H1 (cell line): ENCODE data around the gene BRPF1. TPM values are rescaled to one million over a fixed set of nuclear protein-coding genes. Genes with fewer than 3 reads are reported as not detected.

ENCODE experiments used
- CTCF ChIA-PET: fragments of 300-600 bp; sonication (Branson Sonifier 250); formaldehyde crosslinking; loops from one replicate; lab custom pipeline; 2021; ENCODE audit not compliant: partially characterized antibody; lab: Charles Lee
- POLR2A ChIA-PET: fragments of 300-600 bp; sonication (Branson Sonifier 250); formaldehyde crosslinking; loops from one replicate; lab custom pipeline; 2021; ENCODE audit warnings: inconsistent platforms; ENCODE audit not compliant: partially characterized antibody; lab: Charles Lee
- DNase-seq, 2 experiments: peaks; one replicate each; pipeline versions ENCODE4 v3.0.0 to v3.0.0-alpha.2; 2010 to 2022; ENCODE audit warnings: low spot score in 2 of 2, low read depth in 1 of 2, mixed read lengths in 1 of 2
- FAIRE-seq: peaks from 2 replicates; lab custom pipeline; 2011; peaks lifted over from hg19 to GRCh38; lab: Jason Lieb, UNC
- H2AFZ ChIP-seq: 2 replicates; pipeline ENCODE4 v1.8.1; 2012; ENCODE audit warnings: low read length, inconsistent platforms
- H2AK5ac ChIP-seq: 2 replicates; pipeline ENCODE4 v1.6.1; 2013; ENCODE audit warnings: low read depth, low read length
- H2BK120ac ChIP-seq: replicated peaks from 2 replicates; pipeline ENCODE3; 2013; ENCODE audit warnings: low read depth, low read length, inconsistent platforms
- H2BK12ac ChIP-seq: 2 replicates; pipeline ENCODE4 v1.6.1; 2013; ENCODE audit warnings: low read depth, low read length
- H2BK15ac ChIP-seq: 2 replicates; pipeline ENCODE4 v1.6.1; 2013; ENCODE audit warnings: low read length
- H2BK20ac ChIP-seq: 2 replicates; pipeline ENCODE4 v1.6.1; 2013; ENCODE audit warnings: low read length
- H2BK5ac ChIP-seq: 2 replicates; pipeline ENCODE4 v1.6.1; 2013; ENCODE audit warnings: low read depth, low read length
- H3K14ac ChIP-seq: 2 replicates; pipeline ENCODE4 v1.6.1; 2013; ENCODE audit warnings: inconsistent platforms; ENCODE audit not compliant: insufficient read length
- H3K18ac ChIP-seq: 2 replicates; pipeline ENCODE4 v1.6.1; 2013; ENCODE audit warnings: low read length; ENCODE audit errors: extremely low read depth
- H3K23ac ChIP-seq: 2 replicates; pipeline ENCODE4 v1.6.1; 2013; ENCODE audit warnings: inconsistent platforms; ENCODE audit not compliant: insufficient read length
- H3K23me2 ChIP-seq: 2 replicates; pipeline ENCODE4 v1.6.1; 2013; ENCODE audit warnings: low read depth, low read length
- H3K27ac ChIP-seq: 2 replicates; pipeline ENCODE4 v1.6.1; 2011; ENCODE audit warnings: low read depth, low read length, inconsistent platforms
- H3K27me3 ChIP-seq, 4 experiments: replicated peaks in 1 of 4; 1 replicate in 1 of 4; 2 replicates in 3 of 4; pipeline versions ENCODE4 v1.6.1 to v1.8.1; 2011 to 2013; ENCODE audit warnings: low read length in 3 of 4, mild to moderate bottlenecking in 3 of 4, inconsistent platforms in 2 of 4, mixed read lengths in 2 of 4, moderate library complexity in 1 of 4; ENCODE audit not compliant: control insufficient read depth in 3 of 4, insufficient read depth in 3 of 4; ENCODE audit errors: extremely low read depth in 1 of 4
- H3K36me3 ChIP-seq, 4 experiments: 2 replicates each; pipeline versions ENCODE4 v1.6.1 to v1.8.1; 2011 to 2013; ENCODE audit warnings: mild to moderate bottlenecking in 4 of 4, low read length in 3 of 4, moderate library complexity in 2 of 4, control low read depth in 1 of 4, inconsistent platforms in 1 of 4; ENCODE audit not compliant: insufficient read depth in 4 of 4, control insufficient read depth in 2 of 4
- H3K4ac ChIP-seq: replicated peaks from 2 replicates; pipeline ENCODE3; 2013; ENCODE audit warnings: low read length, low read depth, mixed read lengths, inconsistent platforms; ENCODE audit not compliant: insufficient read length
- H3K4me1 ChIP-seq, 4 experiments: replicated peaks in 1 of 4; 1 replicate in 1 of 4; 2 replicates in 3 of 4; pipeline versions ENCODE4 v1.6.1 to v1.8.1; 2011 to 2013; ENCODE audit warnings: low read length in 3 of 4, inconsistent platforms in 2 of 4, mixed read lengths in 1 of 4; ENCODE audit not compliant: insufficient read depth in 4 of 4, control insufficient read depth in 3 of 4
- H3K4me2 ChIP-seq, 2 experiments: 2 replicates each; pipeline versions ENCODE4 v1.6.1 to v1.8.1; 2011 to 2013; ENCODE audit warnings: low read depth in 2 of 2, low read length in 2 of 2, control low read depth in 1 of 2, inconsistent platforms in 1 of 2, mild to moderate bottlenecking in 1 of 2; ENCODE audit not compliant: insufficient read depth in 1 of 2
- H3K4me3 ChIP-seq, 4 experiments: fragments of 200-600, 300-600 bp in 1 of 4; sonication (generic), shearing (Covaris generic), sonication (Bioruptor Twin) in 1 of 4; 2 replicates each; pipeline versions ENCODE4 v1.5.1 to v1.8.1; 2011 to 2016; ENCODE audit warnings: low read length in 4 of 4, low read depth in 3 of 4, control low read depth in 2 of 4, inconsistent platforms in 2 of 4, mild to moderate bottlenecking in 2 of 4, mixed read lengths in 1 of 4, moderate library complexity in 1 of 4; ENCODE audit not compliant: insufficient read depth in 2 of 4; ENCODE audit errors: extremely low read depth in 1 of 4
- H3K56ac ChIP-seq: replicated peaks from 2 replicates; pipeline ENCODE3; 2013; ENCODE audit warnings: low read depth, mild to moderate bottlenecking, mixed read lengths, low read length, inconsistent platforms; ENCODE audit not compliant: insufficient read length
- H3K79me1 ChIP-seq: 2 replicates; pipeline ENCODE4 v1.6.1; 2013; ENCODE audit warnings: low read depth, low read length, control low read depth
- H3K79me2 ChIP-seq, 2 experiments: 2 replicates each; pipeline versions ENCODE4 v1.6.1 to v1.8.1; 2012 to 2013; ENCODE audit warnings: low read length in 2 of 2, mild to moderate bottlenecking in 2 of 2, inconsistent platforms in 1 of 2; ENCODE audit not compliant: insufficient read depth in 2 of 2, control insufficient read depth in 1 of 2
- H3K9ac ChIP-seq, 4 experiments: replicated peaks in 1 of 4; 1 replicate in 1 of 4; 2 replicates in 3 of 4; pipeline versions ENCODE4 v1.6.1 to v1.8.1; 2011 to 2013; ENCODE audit warnings: low read depth in 3 of 4, low read length in 3 of 4, control low read depth in 2 of 4, mild to moderate bottlenecking in 2 of 4, moderate library complexity in 2 of 4, inconsistent platforms in 1 of 4; ENCODE audit errors: extremely low read depth in 1 of 4
- H3K9me3 ChIP-seq, 2 experiments: 2 replicates each; pipeline versions ENCODE4 v1.6.1 to v1.8.1; 2012 to 2013; ENCODE audit warnings: mild to moderate bottlenecking in 2 of 2, moderate library complexity in 2 of 2, control low read depth in 1 of 2, inconsistent platforms in 1 of 2, low read depth in 1 of 2, low read length in 1 of 2, mixed read lengths in 1 of 2; ENCODE audit not compliant: insufficient read depth in 2 of 2
- H4K20me1 ChIP-seq, 2 experiments: replicated peaks in 1 of 2; 2 replicates each; pipeline versions ENCODE3 to v1.8.1; 2011 to 2013; ENCODE audit warnings: inconsistent platforms in 2 of 2, low read length in 2 of 2, mild to moderate bottlenecking in 1 of 2; ENCODE audit not compliant: insufficient read depth in 2 of 2, control insufficient read depth in 1 of 2
- H4K5ac ChIP-seq: 2 replicates; pipeline ENCODE4 v1.6.1; 2013; ENCODE audit warnings: low read length, low read depth, mixed read lengths, inconsistent platforms; ENCODE audit not compliant: insufficient read length
- H4K8ac ChIP-seq: 2 replicates; pipeline ENCODE4 v1.8.0; 2013; ENCODE audit warnings: mild to moderate bottlenecking, moderate library complexity, low read length, inconsistent platforms; ENCODE audit not compliant: insufficient read depth; ENCODE audit errors: extremely low read depth
- H4K91ac ChIP-seq: replicated peaks from 2 replicates; pipeline ENCODE3; 2013; ENCODE audit warnings: low read length, mixed read lengths, inconsistent platforms; ENCODE audit not compliant: insufficient read length
- NANOG ChIP-seq: IDR thresholded peaks from 2 replicates; pipeline ENCODE4 v1.6.1; 2011; ENCODE audit warnings: low read length, low read depth, mild to moderate bottlenecking, inconsistent platforms; ENCODE audit not compliant: insufficient read depth, poor library complexity, severe bottlenecking
- WGBS, 2 experiments: shearing (Covaris generic) in 1 of 2; methylation state at CpG; one replicate each; pipeline versions ENCODE4 v1.1.6 to v1.1.7; 2013 to 2015; ENCODE audit warnings: low lambda C conversion rate in 2 of 2, mixed read lengths in 2 of 2, inconsistent platforms in 1 of 2, low coverage in 1 of 2, missing lambda C conversion rate in 1 of 2; ENCODE audit not compliant: insufficient replicate concordance in 2 of 2, insufficient coverage in 1 of 2, insufficient read length in 1 of 2; ENCODE audit errors: extremely low coverage in 1 of 2, missing lambda C conversion rate in 1 of 2; 5-methylcytosine and 5-hydroxymethylcytosine counted together
- polyA plus RNA-seq, 7 experiments: library from polyadenylated mRNA; depleted of rRNA in 3 of 7; stranded (reverse) in 5 of 7; unstranded in 2 of 7; fragments of >200 nt in 5 of 7; fragments of 200-250 nt in 2 of 7; gene quantifications; 1 replicate in 5 of 7; 2 replicates in 1 of 7; 4 replicates in 1 of 7; pipeline versions ENCODE4 v1.2.1 to v1.2.3, GENCODE V29; 2011 to 2013; ENCODE audit warnings: missing spikeins in 2 of 7, mixed read lengths in 2 of 7
- total RNA-seq: library from RNA; stranded (reverse); fragmentation: NEBNext Ultra II Directional; extraction: Animal tissue kit (Norgen Biotek cat#: 25700); gene quantifications from 2 replicates; pipeline ENCODE4 v1.2.1, GENCODE V29; 2021

BRPF1 gene
- total and polyA plus RNA-seq, 2 of the 8 experiments (the other 6 are each of a cell fraction or from before 2014, with no cell fraction given): 11.3 to 21.7 TPM

DNA sequence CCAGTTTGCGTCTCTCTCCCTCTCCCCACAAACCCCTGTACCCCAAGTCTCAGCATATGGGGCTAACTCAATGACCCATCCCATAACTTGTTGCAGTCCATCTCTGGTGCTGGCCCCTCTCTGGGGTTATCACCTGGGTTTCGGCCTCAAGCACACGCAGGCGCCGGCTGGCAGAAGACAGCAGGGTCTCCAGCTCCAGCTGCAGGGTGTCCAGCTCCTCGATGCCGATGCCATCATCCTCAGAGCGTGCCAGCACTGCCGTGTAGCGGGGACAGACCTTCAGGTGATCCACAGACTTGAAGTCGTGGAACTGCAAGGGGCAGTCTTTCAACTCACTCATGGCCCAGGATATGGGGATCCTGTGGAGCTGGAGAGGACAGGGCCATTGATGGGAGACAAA, 59.6 kb downstream of the BRPF1 start:
- ChIA-PET POLR2A (interaction anchor here (0.7 to 1.8 kb wide), 8 partner anchors 14 to 130 kb away, joined by 3 to 13 read pairs (median 3); partner anchors contain the start of genes BRPF1 and CAMK1), CTCF (interaction anchor here (0.9 to 1.6 kb wide), 3 partner anchors 9 to 19 kb away, joined by 3 to 5 read pairs (median 4); no protein-coding TSS in a partner anchor)
- H2BK12ac ChIP-seq: no peak overlapping the region
- peak overlapping the region in 1 of 2 experiments; percentile 83; a peak in 1 of 4 replicates for H3K4me2 ChIP-seq
- FAIRE-seq (no peak), DNase-seq (no peak)
- H3K18ac ChIP-seq: no peak overlapping the region
- no peak overlapping the region for H3K14ac ChIP-seq
- H2BK5ac ChIP-seq: no peak overlapping the region
- peak overlapping the region; percentile 25; the same call in 1 of the 2 replicates for H2BK15ac ChIP-seq
- H2BK120ac ChIP-seq: no peak overlapping the region
- no peak overlapping the region for H4K5ac ChIP-seq
- peaks cover 0 to 1% of the 10 kb centered on the region in 2 experiments for H4K20me1 ChIP-seq
- H3K79me1 ChIP-seq: peaks cover 9% of the 10 kb centered on the region
- H3K9me3 ChIP-seq: no peaks in the 10 kb centered on the region
- H3K56ac ChIP-seq: no peak overlapping the region
- H3K36me3 ChIP-seq: peaks cover 2 to 30% (median 15%) of the 10 kb centered on the region in 4 experiments; a peak in 6 of 8 replicates
- TF ChIP-seq NANOG: no peak
- WGBS, 2 experiments: 96% methylated on average over 11 of the region's 11 CpGs; no CpG with 5 or more reads in 1 of the 2 experiments
- peaks cover 0 to 8% (median 0%) of the 10 kb centered on the region in 4 experiments; a peak in 2 of 7 replicates for H3K4me1 ChIP-seq
- no peak overlapping the region for H3K4ac ChIP-seq
- H3K23ac ChIP-seq: no peak overlapping the region
- no peak overlapping the region for H2AFZ ChIP-seq
- H3K27ac ChIP-seq: no peak overlapping the region
- H3K27me3 ChIP-seq: no peaks in the 10 kb centered on the region
- peak overlapping the region in 2 of 4 experiments; percentile 89 to 93; a peak in 2 of 8 replicates for H3K4me3 ChIP-seq
- H2AK5ac ChIP-seq: no peak overlapping the region
- H3K9ac ChIP-seq: peak overlapping the region in 1 of 4 experiments; percentile 54; a peak in 2 of 7 replicates
- no peak overlapping the region for H4K91ac ChIP-seq
- no peak overlapping the region; the same call in 1 of the 2 replicates for H4K8ac ChIP-seq
- peaks cover 8% of the 10 kb centered on the region for H3K23me2 ChIP-seq
- peaks cover 0 to 32% of the 10 kb centered on the region in 2 experiments; a peak in 2 of 4 replicates for H3K79me2 ChIP-seq
- H2BK20ac ChIP-seq: no peak overlapping the region
